Thyroid gland (tissue), 4 donors: Measurements from ENCODE around the gene OMP. TPM values are rescaled to one million over a fixed set of nuclear protein-coding genes. Genes with fewer than 3 reads are reported as not detected.

ENCODE experiments used
- DNase-seq, 2 donors: peaks; one replicate each; pipeline ENCODE4 v3.0.0-alpha.2; 2019
- H3K27ac ChIP-seq, 3 donors: fragments of 200-600 bp; sonication (generic); 1 replicate in 2 of 3; 2 replicates in 1 of 3; pipeline ENCODE4 v1.5.1; 2016 to 2019; ENCODE audit warnings: mild to moderate bottlenecking in 1 of 3, moderate library complexity in 1 of 3
- H3K27me3 ChIP-seq: fragments of 200-600 bp; sonication (generic); one replicate; pipeline ENCODE4 v1.5.1; 2019
- H3K36me3 ChIP-seq, 2 donors: fragments of 200-600 bp; sonication (generic); one replicate each; pipeline ENCODE4 v1.5.1; 2016 to 2019
- H3K4me1 ChIP-seq, 2 donors: fragments of 200-600 bp; sonication (generic); one replicate each; pipeline ENCODE4 v1.5.1; 2017 to 2019
- H3K4me3 ChIP-seq, 3 donors: fragments of 200-600 bp; sonication (generic); replicated peaks in 1 of 3; 1 replicate in 2 of 3; 2 replicates in 1 of 3; pipeline ENCODE4 v1.5.1; 2016; ENCODE audit warnings: mild to moderate bottlenecking in 1 of 3
- H3K9me3 ChIP-seq: fragments of 200-600 bp; sonication (generic); one replicate; pipeline ENCODE4 v1.5.1; 2017
- POLR2A ChIP-seq, 2 donors: fragments of 450-650 bp; IDR thresholded peaks; one replicate each; pipeline ENCODE4 v1.6.1; 2017; ENCODE audit warnings: antibody characterized with exemption in 2 of 2, mild to moderate bottlenecking in 2 of 2, moderate library complexity in 1 of 2
- WGBS, 2 donors: methylation state at CpG; one replicate each; pipeline ENCODE4 v1.1.5; 2017; 5-methylcytosine and 5-hydroxymethylcytosine counted together
- intact Hi-C: fragments of 100-400 bp; cut with DNase I; formaldehyde crosslinking; loops from one replicate; pipeline ENCODE4 v1.15.1; 2023
- total RNA-seq, 4 donors: library from RNA; depleted of rRNA; stranded (reverse); fragments of >200 nt; gene quantifications; one replicate each; pipeline ENCODE4 v1.2.3, GENCODE V29; 2016
- TF ChIP-seq, protein P1 (sequence below), 6 experiments: fragments of 200-600 bp in 3 of 6; fragments of 450-650 bp in 3 of 6; sonication (generic) in 3 of 6; IDR thresholded peaks; one replicate each; pipeline ENCODE4 v1.5.1; 2016 to 2019; ENCODE audit warnings: antibody characterized with exemption in 6 of 6, mild to moderate bottlenecking in 2 of 6, inconsistent platforms in 1 of 6, moderate library complexity in 1 of 6

OMP gene
- total RNA-seq, 4 donors from 2014 or later = 2.3 TPM; not detected in 3

DNA sequence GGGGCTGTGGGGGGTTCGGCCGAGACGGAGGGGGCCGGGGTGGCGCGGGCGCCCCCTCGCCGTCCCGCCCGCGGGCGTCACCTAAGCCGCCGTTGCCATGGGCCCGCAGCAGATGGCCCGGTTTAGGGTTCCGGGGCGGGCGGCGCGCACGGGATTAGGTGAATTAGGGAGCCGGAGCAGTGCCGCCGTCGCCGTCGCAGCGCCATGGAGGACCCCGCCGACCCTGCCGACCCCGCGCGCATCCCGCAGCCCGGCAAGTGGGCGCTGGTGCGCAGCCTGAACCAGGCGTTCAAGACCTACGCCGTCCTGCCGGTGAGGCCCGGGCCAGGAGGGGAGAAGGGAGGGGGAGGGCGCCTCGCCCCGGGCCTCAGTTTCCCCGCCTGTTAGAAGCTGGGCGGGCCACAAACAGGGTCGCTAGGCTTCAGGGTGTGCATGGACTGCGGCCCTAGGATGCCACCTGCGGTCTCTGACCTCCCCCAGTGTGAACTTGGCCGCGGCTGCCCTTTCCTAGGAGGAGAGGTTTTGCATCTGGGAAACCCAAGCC lies 35.5 kb downstream of the OMP start:
- TF ChIP-seq POLR2A (IDR thresholded peaks at IDR 0.05) = no peak
- TF ChIP-seq, protein P1, sequence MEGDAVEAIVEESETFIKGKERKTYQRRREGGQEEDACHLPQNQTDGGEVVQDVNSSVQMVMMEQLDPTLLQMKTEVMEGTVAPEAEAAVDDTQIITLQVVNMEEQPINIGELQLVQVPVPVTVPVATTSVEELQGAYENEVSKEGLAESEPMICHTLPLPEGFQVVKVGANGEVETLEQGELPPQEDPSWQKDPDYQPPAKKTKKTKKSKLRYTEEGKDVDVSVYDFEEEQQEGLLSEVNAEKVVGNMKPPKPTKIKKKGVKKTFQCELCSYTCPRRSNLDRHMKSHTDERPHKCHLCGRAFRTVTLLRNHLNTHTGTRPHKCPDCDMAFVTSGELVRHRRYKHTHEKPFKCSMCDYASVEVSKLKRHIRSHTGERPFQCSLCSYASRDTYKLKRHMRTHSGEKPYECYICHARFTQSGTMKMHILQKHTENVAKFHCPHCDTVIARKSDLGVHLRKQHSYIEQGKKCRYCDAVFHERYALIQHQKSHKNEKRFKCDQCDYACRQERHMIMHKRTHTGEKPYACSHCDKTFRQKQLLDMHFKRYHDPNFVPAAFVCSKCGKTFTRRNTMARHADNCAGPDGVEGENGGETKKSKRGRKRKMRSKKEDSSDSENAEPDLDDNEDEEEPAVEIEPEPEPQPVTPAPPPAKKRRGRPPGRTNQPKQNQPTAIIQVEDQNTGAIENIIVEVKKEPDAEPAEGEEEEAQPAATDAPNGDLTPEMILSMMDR (IDR thresholded peaks at IDR 0.05) = no peak
- no peaks in the 10 kb centered on the region for H3K36me3 ChIP-seq
- WGBS, 2 donors = no CpG with 5 or more reads among the region's 55 CpGs
- DNase-seq = no peak
- intact Hi-C loops = no loop called here
- no peak overlapping the region for H3K27ac ChIP-seq
- H3K4me3 ChIP-seq = no peak overlapping the region
- H3K27me3 ChIP-seq = peaks cover 3% of the 10 kb centered on the region
- H3K9me3 ChIP-seq = no peaks in the 10 kb centered on the region
- H3K4me1 ChIP-seq = no peaks in the 10 kb centered on the region

DNA sequence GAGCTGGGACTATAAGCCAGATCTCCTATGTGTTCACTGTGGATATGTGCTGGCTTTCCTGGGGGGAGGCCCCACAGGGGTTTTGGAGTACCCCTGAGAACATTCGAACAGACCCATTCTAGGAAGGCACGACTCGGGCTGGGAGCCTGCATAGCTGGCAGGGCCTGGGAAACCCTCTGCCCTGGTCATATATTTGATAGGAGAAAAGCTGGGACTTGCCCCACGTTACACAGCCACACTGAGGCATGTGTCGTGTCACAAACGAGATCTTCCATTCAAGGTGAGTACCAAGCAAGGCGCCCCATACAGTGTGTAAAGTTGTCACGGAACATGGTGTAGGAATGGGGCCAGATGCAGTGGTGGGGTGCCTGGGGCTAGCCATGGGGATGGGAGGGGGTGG lies 36.6 kb downstream of the OMP start:
- no peaks in the 10 kb centered on the region for H3K4me1 ChIP-seq
- H3K9me3 ChIP-seq = no peaks in the 10 kb centered on the region
- H3K4me3 ChIP-seq = no peak overlapping the region
- WGBS, 2 donors = 96 to 99% methylated on average over 7 to 8 of the region's 8 CpGs
- TF ChIP-seq, protein P1 (IDR thresholded peaks at IDR 0.05) = no peak
- no peak for TF ChIP-seq POLR2A (IDR thresholded peaks at IDR 0.05)
- H3K27me3 ChIP-seq = peaks cover 3% of the 10 kb centered on the region
- no peak overlapping the region for H3K27ac ChIP-seq
- DNase-seq = no peak
- intact Hi-C loops = no loop called here
- H3K36me3 ChIP-seq = no peaks in the 10 kb centered on the region

DNA sequence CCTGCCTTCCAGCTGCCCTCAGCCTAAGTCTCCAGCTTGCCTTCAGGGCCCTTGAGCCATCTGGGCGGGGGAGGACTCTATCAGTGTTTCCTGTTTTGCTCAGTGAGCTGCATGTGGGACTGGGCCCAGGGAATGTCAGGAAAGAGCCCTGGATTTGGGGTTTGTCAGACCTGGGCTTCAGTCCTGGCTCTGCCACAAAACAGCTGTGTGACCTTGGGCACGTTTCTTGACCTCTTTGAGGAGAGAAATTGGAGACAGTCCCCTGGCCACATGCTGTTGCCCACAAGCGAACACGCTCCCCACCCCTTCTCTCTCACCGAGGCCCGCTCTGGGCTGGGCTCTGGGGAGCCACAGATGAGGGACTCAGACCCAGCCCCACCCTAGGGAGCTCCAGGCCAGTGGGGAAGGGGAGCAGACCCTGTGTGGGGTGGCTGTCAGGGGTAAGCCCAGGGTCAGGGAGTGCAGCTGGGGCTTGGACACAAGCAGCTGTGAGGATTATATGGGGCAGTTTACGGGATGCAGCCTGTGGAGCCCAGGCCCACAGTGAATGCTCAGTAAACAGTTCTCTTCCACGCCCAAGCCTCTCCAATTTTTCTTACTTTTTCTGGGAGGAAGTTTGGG lies 37.7 kb downstream of the OMP start:
- DNase-seq = no peak
- no peak overlapping the region for H3K27ac ChIP-seq

DNA sequence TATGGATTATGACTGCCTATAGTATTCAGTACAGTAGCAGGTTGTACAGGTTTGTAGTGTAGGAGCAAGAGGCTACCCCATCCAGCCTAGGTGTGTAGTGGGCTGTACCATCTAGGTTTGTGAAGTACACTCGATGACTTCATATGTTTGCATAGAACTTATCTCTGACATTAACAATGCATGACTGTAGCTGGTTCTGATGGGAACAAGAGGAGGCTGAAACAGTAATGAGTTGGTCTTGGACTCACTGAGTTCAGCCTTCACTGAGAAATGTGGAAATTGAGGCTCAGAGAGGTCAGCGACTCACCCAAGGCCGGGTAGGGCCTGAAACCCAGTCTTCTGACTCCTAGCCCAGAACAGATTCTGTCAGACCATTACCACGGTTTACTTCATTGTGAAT lies 38.4 kb downstream of the OMP start:
- no peak for DNase-seq
- Histone ChIP-seq H3K9me3 (no peaks in the 10 kb centered on the region), H3K27me3 (peaks cover 3% of the 10 kb centered on the region), H3K4me1 (no peaks in the 10 kb centered on the region), H3K4me3 (no peak overlapping the region), H3K27ac (no peak overlapping the region), H3K36me3 (no peaks in the 10 kb centered on the region)
- 89 to 94% methylated on average over 4 of the region's 4 CpGs for WGBS, 2 donors
- TF ChIP-seq, protein P1 (IDR thresholded peaks at IDR 0.05) = no peak
- TF ChIP-seq POLR2A (IDR thresholded peaks at IDR 0.05) = no peak
- intact Hi-C loops = no loop called here

More for the DNA sequence above, 37.7 kb downstream of the OMP start:
- 76 to 77% methylated on average over 8 of the region's 8 CpGs for WGBS, 2 donors
- H3K9me3 ChIP-seq = no peaks in the 10 kb centered on the region
- intact Hi-C loops = no loop called here
- no peak overlapping the region for H3K4me3 ChIP-seq
- H3K27me3 ChIP-seq = peaks cover 3% of the 10 kb centered on the region
- no peaks in the 10 kb centered on the region for H3K4me1 ChIP-seq
- TF ChIP-seq, protein P1 (IDR thresholded peaks at IDR 0.05) = no peak
- TF ChIP-seq POLR2A (IDR thresholded peaks at IDR 0.05) = no peak
- no peaks in the 10 kb centered on the region for H3K36me3 ChIP-seq

DNA sequence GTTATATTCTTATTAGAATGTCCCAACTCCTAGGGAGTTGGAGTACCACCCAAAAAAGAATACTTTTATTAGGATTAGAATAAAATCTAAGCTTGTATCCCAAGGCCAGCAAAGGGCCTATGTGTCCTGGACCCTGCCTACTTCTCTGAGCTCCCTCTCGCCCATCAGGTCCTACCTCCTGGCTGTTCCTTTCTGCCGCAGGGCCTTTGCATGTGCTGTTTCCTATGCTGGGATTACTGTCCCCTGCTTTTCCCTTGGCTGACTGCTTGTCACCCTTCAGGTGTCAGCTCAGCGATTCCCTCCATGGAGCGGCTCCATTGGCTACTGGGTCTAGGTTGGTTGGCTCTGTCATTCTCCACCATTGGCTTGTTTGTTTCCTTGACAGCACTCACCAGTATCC lies 38.8 kb downstream of the OMP start:
- TF ChIP-seq, protein P1 (IDR thresholded peaks at IDR 0.05) = no peak
- TF ChIP-seq POLR2A (IDR thresholded peaks at IDR 0.05) = no peak
- WGBS, 2 donors = 97 to 98% methylated on average over 4 of the region's 4 CpGs
- Histone ChIP-seq H3K9me3 (no peaks in the 10 kb centered on the region), H3K4me1 (no peaks in the 10 kb centered on the region), H3K36me3 (no peaks in the 10 kb centered on the region), H3K27me3 (peaks cover 3% of the 10 kb centered on the region), H3K4me3 (no peak overlapping the region), H3K27ac (no peak overlapping the region)
- no peak for DNase-seq
- intact Hi-C loops = no loop called here
